ENCODE results near the gene ZNF319. TPM values are rescaled to one million over a fixed set of nuclear protein-coding genes. Genes with fewer than 3 reads are reported as not detected.

The ZNF319 gene
- total RNA-seq, 1 experiment from 2014 or later = 5.5 TPM

DNA sequence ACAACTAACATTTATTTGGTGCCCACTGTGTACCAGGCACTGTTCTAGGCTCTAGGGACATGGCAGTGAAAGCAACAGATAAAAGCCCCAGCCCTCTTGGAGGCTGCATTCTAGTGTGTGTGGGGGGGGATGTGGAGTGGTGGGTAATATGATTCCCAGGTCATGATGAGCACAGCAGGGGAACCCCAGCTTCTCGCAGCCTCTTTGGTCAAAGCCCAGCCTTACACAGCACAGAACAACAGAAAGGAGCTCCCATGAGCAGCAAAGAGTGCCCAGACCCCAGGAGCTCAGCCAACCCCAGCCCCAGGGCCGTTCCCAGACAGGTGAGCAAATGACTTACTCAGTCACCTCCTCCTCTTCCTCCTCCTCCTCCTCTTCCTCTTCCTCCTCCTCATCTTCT is 51.5 kb downstream of the ZNF319 start (continued):
- TF ChIP-seq EMX1 (CRISPR knock-in tag; IDR thresholded peaks at IDR 0.05) = no peak
- no peak for TF ChIP-seq GTF2I (CRISPR knock-in tag; conservative IDR thresholded peaks at IDR 0.05)
- TF ChIP-seq JUN (CRISPR knock-in tag; IDR thresholded peaks at IDR 0.05) = no peak
- TF ChIP-seq, protein P1, sequence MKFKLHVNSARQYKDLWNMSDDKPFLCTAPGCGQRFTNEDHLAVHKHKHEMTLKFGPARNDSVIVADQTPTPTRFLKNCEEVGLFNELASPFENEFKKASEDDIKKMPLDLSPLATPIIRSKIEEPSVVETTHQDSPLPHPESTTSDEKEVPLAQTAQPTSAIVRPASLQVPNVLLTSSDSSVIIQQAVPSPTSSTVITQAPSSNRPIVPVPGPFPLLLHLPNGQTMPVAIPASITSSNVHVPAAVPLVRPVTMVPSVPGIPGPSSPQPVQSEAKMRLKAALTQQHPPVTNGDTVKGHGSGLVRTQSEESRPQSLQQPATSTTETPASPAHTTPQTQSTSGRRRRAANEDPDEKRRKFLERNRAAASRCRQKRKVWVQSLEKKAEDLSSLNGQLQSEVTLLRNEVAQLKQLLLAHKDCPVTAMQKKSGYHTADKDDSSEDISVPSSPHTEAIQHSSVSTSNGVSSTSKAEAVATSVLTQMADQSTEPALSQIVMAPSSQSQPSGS (CRISPR knock-in tag; IDR thresholded peaks at IDR 0.05; ENCODE audit: borderline replicate concordance, low read depth) = no peak
- TF ChIP-seq CBFB (CRISPR knock-in tag; IDR thresholded peaks at IDR 0.05; ENCODE audit: low read depth) = no peak

DNA sequence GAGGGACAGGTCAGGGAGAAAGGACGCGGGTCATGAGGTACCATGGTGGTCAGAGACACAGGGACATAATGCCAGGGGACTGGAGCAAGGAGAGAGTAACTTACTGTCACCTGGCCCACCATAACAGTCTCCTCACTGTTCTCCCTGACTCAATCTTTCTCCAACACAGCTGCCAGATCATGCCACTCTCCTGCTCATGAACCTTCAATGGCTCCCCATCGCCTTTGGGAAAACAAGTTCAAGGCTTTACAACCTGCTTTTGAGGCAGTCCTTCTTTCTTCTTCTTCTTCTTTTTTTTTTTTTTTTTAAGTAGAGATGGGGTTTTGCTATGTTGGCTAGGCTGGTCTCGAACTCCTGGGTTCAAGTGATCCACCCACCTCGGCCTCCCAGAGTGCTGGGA is 52.4 kb downstream of the ZNF319 start:
- Mint-ChIP-seq H3K4me3 (no peak overlapping the region), H3K36me3 (no peaks in the 10 kb centered on the region), H3K27ac (no peak overlapping the region), H3K9me3 (peaks cover 5% of the 10 kb centered on the region; the same call in 1 of the 2 replicates), H3K27me3 (ENCODE audit: low read depth) (no peaks in the 10 kb centered on the region), H3K4me1 (peaks cover 6% of the 10 kb centered on the region; the same call in 1 of the 2 replicates)
- CTCF ChIA-PET = no interaction called here
- POLR2A ChIA-PET = no interaction called here
- no peak for DNase-seq (ENCODE audit: low spot score)
- no peak for ATAC-seq
- TF ChIP-seq ATF1 (CRISPR knock-in tag; IDR thresholded peaks at IDR 0.05) (no peak), ELF4 (CRISPR knock-in tag; IDR thresholded peaks at IDR 0.05; ENCODE audit: low read depth) (no peak), ZNF121 (CRISPR knock-in tag; IDR thresholded peaks at IDR 0.05) (no peak), NFE2L1 (CRISPR knock-in tag; IDR thresholded peaks at IDR 0.05) (no peak), SOX15 (CRISPR knock-in tag; IDR thresholded peaks at IDR 0.05) (no peak), HMGA2 (CRISPR knock-in tag; IDR thresholded peaks at IDR 0.05) (no peak), JAZF1 (CRISPR knock-in tag; IDR thresholded peaks at IDR 0.05) (no peak), SP1 (CRISPR knock-in tag; conservative IDR thresholded peaks at IDR 0.05) (no peak), ESRRA (CRISPR knock-in tag; IDR thresholded peaks at IDR 0.05; ENCODE audit: borderline replicate concordance) (no peak), RELA (CRISPR knock-in tag; IDR thresholded peaks at IDR 0.05; ENCODE audit: borderline replicate concordance) (no peak)
- TF ChIP-seq, protein P2, sequence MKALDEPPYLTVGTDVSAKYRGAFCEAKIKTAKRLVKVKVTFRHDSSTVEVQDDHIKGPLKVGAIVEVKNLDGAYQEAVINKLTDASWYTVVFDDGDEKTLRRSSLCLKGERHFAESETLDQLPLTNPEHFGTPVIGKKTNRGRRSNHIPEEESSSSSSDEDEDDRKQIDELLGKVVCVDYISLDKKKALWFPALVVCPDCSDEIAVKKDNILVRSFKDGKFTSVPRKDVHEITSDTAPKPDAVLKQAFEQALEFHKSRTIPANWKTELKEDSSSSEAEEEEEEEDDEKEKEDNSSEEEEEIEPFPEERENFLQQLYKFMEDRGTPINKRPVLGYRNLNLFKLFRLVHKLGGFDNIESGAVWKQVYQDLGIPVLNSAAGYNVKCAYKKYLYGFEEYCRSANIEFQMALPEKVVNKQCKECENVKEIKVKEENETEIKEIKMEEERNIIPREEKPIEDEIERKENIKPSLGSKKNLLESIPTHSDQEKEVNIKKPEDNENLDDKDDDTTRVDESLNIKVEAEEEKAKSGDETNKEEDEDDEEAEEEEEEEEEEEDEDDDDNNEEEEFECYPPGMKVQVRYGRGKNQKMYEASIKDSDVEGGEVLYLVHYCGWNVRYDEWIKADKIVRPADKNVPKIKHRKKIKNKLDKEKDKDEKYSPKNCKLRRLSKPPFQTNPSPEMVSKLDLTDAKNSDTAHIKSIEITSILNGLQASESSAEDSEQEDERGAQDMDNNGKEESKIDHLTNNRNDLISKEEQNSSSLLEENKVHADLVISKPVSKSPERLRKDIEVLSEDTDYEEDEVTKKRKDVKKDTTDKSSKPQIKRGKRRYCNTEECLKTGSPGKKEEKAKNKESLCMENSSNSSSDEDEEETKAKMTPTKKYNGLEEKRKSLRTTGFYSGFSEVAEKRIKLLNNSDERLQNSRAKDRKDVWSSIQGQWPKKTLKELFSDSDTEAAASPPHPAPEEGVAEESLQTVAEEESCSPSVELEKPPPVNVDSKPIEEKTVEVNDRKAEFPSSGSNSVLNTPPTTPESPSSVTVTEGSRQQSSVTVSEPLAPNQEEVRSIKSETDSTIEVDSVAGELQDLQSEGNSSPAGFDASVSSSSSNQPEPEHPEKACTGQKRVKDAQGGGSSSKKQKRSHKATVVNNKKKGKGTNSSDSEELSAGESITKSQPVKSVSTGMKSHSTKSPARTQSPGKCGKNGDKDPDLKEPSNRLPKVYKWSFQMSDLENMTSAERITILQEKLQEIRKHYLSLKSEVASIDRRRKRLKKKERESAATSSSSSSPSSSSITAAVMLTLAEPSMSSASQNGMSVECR (CRISPR knock-in tag; IDR thresholded peaks at IDR 0.05; ENCODE audit: borderline replicate concordance) = no peak
- TF ChIP-seq, protein P3, sequence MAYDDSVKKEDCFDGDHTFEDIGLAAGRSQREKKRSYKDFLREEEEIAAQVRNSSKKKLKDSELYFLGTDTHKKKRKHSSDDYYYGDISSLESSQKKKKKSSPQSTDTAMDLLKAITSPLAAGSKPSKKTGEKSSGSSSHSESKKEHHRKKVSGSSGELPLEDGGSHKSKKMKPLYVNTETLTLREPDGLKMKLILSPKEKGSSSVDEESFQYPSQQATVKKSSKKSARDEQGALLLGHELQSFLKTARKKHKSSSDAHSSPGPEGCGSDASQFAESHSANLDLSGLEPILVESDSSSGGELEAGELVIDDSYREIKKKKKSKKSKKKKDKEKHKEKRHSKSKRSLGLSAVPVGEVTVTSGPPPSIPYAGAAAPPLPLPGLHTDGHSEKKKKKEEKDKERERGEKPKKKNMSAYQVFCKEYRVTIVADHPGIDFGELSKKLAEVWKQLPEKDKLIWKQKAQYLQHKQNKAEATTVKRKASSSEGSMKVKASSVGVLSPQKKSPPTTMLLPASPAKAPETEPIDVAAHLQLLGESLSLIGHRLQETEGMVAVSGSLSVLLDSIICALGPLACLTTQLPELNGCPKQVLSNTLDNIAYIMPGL (CRISPR knock-in tag; IDR thresholded peaks at IDR 0.05) = no peak
- TF ChIP-seq, protein P4, sequence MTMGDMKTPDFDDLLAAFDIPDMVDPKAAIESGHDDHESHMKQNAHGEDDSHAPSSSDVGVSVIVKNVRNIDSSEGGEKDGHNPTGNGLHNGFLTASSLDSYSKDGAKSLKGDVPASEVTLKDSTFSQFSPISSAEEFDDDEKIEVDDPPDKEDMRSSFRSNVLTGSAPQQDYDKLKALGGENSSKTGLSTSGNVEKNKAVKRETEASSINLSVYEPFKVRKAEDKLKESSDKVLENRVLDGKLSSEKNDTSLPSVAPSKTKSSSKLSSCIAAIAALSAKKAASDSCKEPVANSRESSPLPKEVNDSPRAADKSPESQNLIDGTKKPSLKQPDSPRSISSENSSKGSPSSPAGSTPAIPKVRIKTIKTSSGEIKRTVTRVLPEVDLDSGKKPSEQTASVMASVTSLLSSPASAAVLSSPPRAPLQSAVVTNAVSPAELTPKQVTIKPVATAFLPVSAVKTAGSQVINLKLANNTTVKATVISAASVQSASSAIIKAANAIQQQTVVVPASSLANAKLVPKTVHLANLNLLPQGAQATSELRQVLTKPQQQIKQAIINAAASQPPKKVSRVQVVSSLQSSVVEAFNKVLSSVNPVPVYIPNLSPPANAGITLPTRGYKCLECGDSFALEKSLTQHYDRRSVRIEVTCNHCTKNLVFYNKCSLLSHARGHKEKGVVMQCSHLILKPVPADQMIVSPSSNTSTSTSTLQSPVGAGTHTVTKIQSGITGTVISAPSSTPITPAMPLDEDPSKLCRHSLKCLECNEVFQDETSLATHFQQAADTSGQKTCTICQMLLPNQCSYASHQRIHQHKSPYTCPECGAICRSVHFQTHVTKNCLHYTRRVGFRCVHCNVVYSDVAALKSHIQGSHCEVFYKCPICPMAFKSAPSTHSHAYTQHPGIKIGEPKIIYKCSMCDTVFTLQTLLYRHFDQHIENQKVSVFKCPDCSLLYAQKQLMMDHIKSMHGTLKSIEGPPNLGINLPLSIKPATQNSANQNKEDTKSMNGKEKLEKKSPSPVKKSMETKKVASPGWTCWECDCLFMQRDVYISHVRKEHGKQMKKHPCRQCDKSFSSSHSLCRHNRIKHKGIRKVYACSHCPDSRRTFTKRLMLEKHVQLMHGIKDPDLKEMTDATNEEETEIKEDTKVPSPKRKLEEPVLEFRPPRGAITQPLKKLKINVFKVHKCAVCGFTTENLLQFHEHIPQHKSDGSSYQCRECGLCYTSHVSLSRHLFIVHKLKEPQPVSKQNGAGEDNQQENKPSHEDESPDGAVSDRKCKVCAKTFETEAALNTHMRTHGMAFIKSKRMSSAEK (CRISPR knock-in tag; IDR thresholded peaks at IDR 0.05; ENCODE audit: borderline replicate concordance) = no peak
- TF ChIP-seq, protein P5, sequence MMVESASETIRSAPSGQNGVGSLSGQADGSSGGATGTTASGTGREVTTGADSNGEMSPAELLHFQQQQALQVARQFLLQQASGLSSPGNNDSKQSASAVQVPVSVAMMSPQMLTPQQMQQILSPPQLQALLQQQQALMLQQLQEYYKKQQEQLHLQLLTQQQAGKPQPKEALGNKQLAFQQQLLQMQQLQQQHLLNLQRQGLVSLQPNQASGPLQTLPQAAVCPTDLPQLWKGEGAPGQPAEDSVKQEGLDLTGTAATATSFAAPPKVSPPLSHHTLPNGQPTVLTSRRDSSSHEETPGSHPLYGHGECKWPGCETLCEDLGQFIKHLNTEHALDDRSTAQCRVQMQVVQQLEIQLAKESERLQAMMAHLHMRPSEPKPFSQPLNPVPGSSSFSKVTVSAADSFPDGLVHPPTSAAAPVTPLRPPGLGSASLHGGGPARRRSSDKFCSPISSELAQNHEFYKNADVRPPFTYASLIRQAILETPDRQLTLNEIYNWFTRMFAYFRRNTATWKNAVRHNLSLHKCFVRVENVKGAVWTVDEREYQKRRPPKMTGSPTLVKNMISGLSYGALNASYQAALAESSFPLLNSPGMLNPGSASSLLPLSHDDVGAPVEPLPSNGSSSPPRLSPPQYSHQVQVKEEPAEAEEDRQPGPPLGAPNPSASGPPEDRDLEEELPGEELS (CRISPR knock-in tag; IDR thresholded peaks at IDR 0.05) = no peak
- TF ChIP-seq, protein P6, sequence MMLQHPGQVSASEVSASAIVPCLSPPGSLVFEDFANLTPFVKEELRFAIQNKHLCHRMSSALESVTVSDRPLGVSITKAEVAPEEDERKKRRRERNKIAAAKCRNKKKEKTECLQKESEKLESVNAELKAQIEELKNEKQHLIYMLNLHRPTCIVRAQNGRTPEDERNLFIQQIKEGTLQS (CRISPR knock-in tag; conservative IDR thresholded peaks at IDR 0.05) = no peak
- TF ChIP-seq, protein P7, sequence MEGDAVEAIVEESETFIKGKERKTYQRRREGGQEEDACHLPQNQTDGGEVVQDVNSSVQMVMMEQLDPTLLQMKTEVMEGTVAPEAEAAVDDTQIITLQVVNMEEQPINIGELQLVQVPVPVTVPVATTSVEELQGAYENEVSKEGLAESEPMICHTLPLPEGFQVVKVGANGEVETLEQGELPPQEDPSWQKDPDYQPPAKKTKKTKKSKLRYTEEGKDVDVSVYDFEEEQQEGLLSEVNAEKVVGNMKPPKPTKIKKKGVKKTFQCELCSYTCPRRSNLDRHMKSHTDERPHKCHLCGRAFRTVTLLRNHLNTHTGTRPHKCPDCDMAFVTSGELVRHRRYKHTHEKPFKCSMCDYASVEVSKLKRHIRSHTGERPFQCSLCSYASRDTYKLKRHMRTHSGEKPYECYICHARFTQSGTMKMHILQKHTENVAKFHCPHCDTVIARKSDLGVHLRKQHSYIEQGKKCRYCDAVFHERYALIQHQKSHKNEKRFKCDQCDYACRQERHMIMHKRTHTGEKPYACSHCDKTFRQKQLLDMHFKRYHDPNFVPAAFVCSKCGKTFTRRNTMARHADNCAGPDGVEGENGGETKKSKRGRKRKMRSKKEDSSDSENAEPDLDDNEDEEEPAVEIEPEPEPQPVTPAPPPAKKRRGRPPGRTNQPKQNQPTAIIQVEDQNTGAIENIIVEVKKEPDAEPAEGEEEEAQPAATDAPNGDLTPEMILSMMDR (IDR thresholded peaks at IDR 0.05) = no peak
